Ascending aorta (tissue), 2 donors: ENCODE data around the gene WDR18. TPM values are rescaled to one million over a fixed set of nuclear protein-coding genes. Genes with fewer than 3 reads are reported as not detected.

Experiments used
- DNase-seq, 2 donors: peaks; one replicate each; pipeline ENCODE4 v3.0.0-alpha.2; 2019; ENCODE audit warnings: low spot score in 2 of 2
- H3K27ac ChIP-seq, 2 donors: fragments of 200-600 bp; sonication (generic); one replicate each; pipeline ENCODE4 v1.5.1; 2016 to 2017; ENCODE audit warnings: mild to moderate bottlenecking in 1 of 2
- H3K27me3 ChIP-seq: fragments of 200-600 bp; sonication (generic); one replicate; pipeline ENCODE4 v1.5.1; 2017
- H3K36me3 ChIP-seq, 2 donors: fragments of 200-600 bp; sonication (generic); one replicate each; pipeline ENCODE4 v1.5.1; 2016
- H3K4me1 ChIP-seq, 2 donors: fragments of 200-600 bp; sonication (generic); one replicate each; pipeline ENCODE4 v1.5.1; 2016 to 2017; ENCODE audit warnings: mild to moderate bottlenecking in 1 of 2
- H3K4me3 ChIP-seq, 2 donors: fragments of 200-600 bp; sonication (generic); one replicate each; pipeline ENCODE4 v1.5.1; 2016 to 2017; ENCODE audit warnings: mild to moderate bottlenecking in 1 of 2
- H3K9me3 ChIP-seq, 2 donors: fragments of 200-600 bp; sonication (generic); one replicate each; pipeline ENCODE4 v1.5.1; 2016
- CTCF ChIP-seq, 3 experiments: fragments of 200-600 bp in 2 of 3; fragments of 450-650 bp in 1 of 3; sonication (generic) in 2 of 3; IDR thresholded peaks; one replicate each; pipeline ENCODE4 v1.5.1; 2016 to 2019; ENCODE audit warnings: antibody characterized with exemption in 3 of 3, mild to moderate bottlenecking in 1 of 3, moderate library complexity in 1 of 3
- intact Hi-C: fragments of 100-400 bp; cut with DNase I; formaldehyde crosslinking; loops from one replicate; pipeline ENCODE4 v1.15.1; 2023
- total RNA-seq: library from RNA; depleted of rRNA; stranded (reverse); fragments of >200 nt; gene quantifications from one replicate; pipeline ENCODE4 v1.1.0, GENCODE V29; 2016

The WDR18 gene
- total RNA-seq, 1 donor from 2014 or later = 65.7 TPM

- intact Hi-C loops = no loop called here
- H3K27me3 ChIP-seq = no peaks in the 10 kb centered on the region
- H3K4me1 ChIP-seq = peaks cover 2 to 23% of the 10 kb centered on the region in 2 donors
- H3K36me3 ChIP-seq = no peaks in the 10 kb centered on the region
- H3K4me3 ChIP-seq = no peak overlapping the region
- no peak for DNase-seq
- H3K9me3 ChIP-seq = no peaks in the 10 kb centered on the region
- no peak for TF ChIP-seq CTCF (IDR thresholded peaks at IDR 0.05)
- H3K27ac ChIP-seq = peak overlapping the region in 1 of 2 donors; percentile 88
These were observed 44.7 kb upstream of the WDR18 start for GRCh38 chr19:939439-939838.

- no peaks in the 10 kb centered on the region for H3K36me3 ChIP-seq
- no peak for DNase-seq
- no peaks in the 10 kb centered on the region for H3K9me3 ChIP-seq
- TF ChIP-seq CTCF (IDR thresholded peaks at IDR 0.05) = no peak
- intact Hi-C loops = loop anchor here (5.0 kb wide), 1 partner anchor 42 kb away; the partner anchor contains the start of gene WDR18
- H3K27me3 ChIP-seq = no peaks in the 10 kb centered on the region
- peaks cover 0 to 19% of the 10 kb centered on the region in 2 donors for H3K4me1 ChIP-seq
- H3K4me3 ChIP-seq = peak overlapping the region in 1 of 2 donors; percentile 58
- peak overlapping the region; percentile 88 for H3K27ac ChIP-seq
These were observed 44.2 kb upstream of the WDR18 start for GRCh38 chr19:939922-940321.

- Histone ChIP-seq H3K36me3 (no peaks in the 10 kb centered on the region), H3K4me3 (peak overlapping the region; percentile 48 to 58), H3K27me3 (no peaks in the 10 kb centered on the region), H3K9me3 (no peaks in the 10 kb centered on the region), H3K27ac (peak overlapping the region; percentile 88), H3K4me1 (peaks cover 0 to 15% of the 10 kb centered on the region in 2 donors)
- intact Hi-C loops = loop anchor here (1.0 to 5.0 kb wide), 2 partner anchors 13 to 42 kb away; partner anchors contain the start of gene WDR18
- DNase-seq = peak; percentile 63 to 90
- no peak for TF ChIP-seq CTCF (IDR thresholded peaks at IDR 0.05)
These were observed 43.4 kb upstream of the WDR18 start for GRCh38 chr19:940591-941291.

GRCh38 chr19:941292-942132, 42.6 kb upstream of the WDR18 start:
- DNase-seq = no peak
- H3K4me3 ChIP-seq = peak overlapping the region; percentile 48 to 58
- intact Hi-C loops = loop anchor here (1.0 to 5.0 kb wide), 2 partner anchors 14 to 41 kb away; partner anchors contain the start of gene WDR18
- no peaks in the 10 kb centered on the region for H3K36me3 ChIP-seq
- no peaks in the 10 kb centered on the region for H3K27me3 ChIP-seq
- TF ChIP-seq CTCF (IDR thresholded peaks at IDR 0.05) = no peak
- no peaks in the 10 kb centered on the region for H3K9me3 ChIP-seq
- peak overlapping the region; percentile 88 for H3K27ac ChIP-seq
- H3K4me1 ChIP-seq = peaks cover 0 to 15% of the 10 kb centered on the region in 2 donors

- Histone ChIP-seq H3K36me3 (no peaks in the 10 kb centered on the region), H3K4me3 (no peak overlapping the region), H3K27ac (no peak overlapping the region), H3K9me3 (no peaks in the 10 kb centered on the region), H3K27me3 (no peaks in the 10 kb centered on the region), H3K4me1 (peaks cover 0 to 15% of the 10 kb centered on the region in 2 donors)
- intact Hi-C loops = loop anchor here (5.0 kb wide), 1 partner anchor 40 kb away; the partner anchor contains the start of gene WDR18
- TF ChIP-seq CTCF (IDR thresholded peaks at IDR 0.05) = no peak
- no peak for DNase-seq
These were observed 42.0 kb upstream of the WDR18 start for GRCh38 chr19:942133-942645.
